Fibroblast of pulmonary artery (primary cell): Measurements from ENCODE around the gene ZBTB38.

Experiments
- DNase-seq: peaks from one replicate; pipeline ENCODE4 v3.0.0-alpha.2; 2010; ENCODE audit warnings: low read depth
- H3K4me3 ChIP-seq: replicated peaks from 2 replicates; pipeline ENCODE4 v1.5.1; 2011; ENCODE audit warnings: low read depth, mild to moderate bottlenecking, control low read depth, low read length, moderate library complexity
- CTCF ChIP-seq: IDR thresholded peaks from 2 replicates; pipeline ENCODE4 v1.5.1; 2011; ENCODE audit warnings: mild to moderate bottlenecking, control low read depth, low read length, inconsistent platforms; ENCODE audit errors: missing control alignments

ZBTB38 gene

DNA sequence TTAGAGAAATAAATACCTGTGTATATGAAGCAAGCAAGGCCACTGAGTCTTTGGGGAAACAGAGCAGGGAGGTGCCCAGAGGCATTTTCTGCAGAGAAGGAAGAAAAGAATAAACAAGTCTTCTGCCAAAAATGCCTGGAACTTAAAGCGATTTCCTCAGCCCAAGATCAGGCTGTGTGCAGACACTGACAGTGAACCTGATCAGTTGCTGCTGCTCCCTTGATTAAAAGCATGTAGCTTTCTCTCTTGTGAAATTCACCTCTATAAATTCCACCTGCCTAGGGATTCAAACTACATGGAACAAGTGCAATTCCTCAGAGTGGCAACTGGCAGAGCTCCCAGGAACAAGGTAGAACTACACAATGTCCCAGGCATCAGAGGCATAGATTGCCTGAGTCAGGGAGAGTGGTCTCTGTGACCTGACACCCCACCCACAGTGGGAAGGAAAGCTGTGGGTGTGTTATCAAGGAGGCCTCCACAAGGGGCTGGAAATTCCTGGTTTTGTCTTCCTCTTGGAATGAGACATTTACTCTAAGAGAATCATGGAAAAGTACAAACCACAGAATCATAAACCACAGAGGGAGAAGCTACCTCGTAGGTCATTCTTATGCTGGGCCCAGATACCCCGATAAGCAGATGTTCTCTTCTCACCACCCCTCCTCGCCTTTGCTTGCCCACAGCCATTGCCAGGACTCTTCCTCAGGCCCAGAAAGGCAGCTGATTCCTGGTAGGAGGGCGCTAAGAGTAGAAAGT, 1.8 kb upstream of the ZBTB38 start:
- peak; percentile 96 for DNase-seq
- H3K4me3 ChIP-seq, result peak overlapping the region; percentile 19
- peak; percentile 5 for TF ChIP-seq CTCF

DNA sequence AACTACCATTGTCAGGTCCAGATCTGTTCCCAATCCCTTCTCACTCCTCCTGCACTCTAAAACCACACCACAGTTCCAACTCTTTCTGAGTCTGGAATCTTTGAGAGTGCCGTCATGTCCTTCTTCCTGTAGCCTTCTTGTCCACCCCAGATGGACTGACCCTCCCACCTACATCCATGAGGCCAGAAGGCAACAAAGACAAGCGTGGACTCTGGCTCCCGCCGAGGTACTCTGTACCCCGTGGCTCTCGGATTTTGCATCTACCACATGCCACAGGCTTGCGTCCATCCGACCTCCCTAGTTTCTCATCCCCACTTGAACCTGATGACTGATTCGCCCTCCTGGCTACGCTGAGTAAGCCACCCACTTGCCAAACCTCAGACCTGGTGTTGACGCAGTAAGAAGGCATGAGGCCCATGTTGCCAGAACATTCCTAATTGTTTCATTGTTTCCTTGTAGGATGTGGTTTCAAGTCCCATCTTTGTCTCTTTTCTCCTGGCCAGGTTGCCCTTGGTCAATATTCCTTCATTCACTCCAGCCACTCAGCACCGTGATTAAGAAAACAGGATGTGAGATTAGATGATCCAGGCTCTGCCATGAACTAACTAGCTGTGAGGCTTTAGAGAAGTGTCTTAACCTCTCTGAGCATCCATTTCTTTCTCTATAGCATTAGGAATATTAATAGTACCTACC, 1.1 kb upstream of the ZBTB38 start:
- peak overlapping the region; percentile 19 for H3K4me3 ChIP-seq
- no peak for TF ChIP-seq CTCF
- peak; percentile 100 for DNase-seq

- peak overlapping the region; percentile 66 for H3K4me3 ChIP-seq
- DNase-seq, result peak; percentile 89
- TF ChIP-seq CTCF, result no peak
These were observed 856 bp downstream of the ZBTB38 start for GRCh38 chr3:141368925-141369794.

GRCh38 chr3:141370065-141370533, 1.8 kb downstream of the ZBTB38 start:
- peak; percentile 40 for TF ChIP-seq CTCF
- peak; percentile 96 for DNase-seq
- H3K4me3 ChIP-seq, result peak overlapping the region; percentile 66

GRCh38 chr3:141371882-141372281, 3.6 kb downstream of the ZBTB38 start:
- DNase-seq, result no peak
- peak overlapping the region; percentile 8 for H3K4me3 ChIP-seq
- TF ChIP-seq CTCF, result no peak

DNA sequence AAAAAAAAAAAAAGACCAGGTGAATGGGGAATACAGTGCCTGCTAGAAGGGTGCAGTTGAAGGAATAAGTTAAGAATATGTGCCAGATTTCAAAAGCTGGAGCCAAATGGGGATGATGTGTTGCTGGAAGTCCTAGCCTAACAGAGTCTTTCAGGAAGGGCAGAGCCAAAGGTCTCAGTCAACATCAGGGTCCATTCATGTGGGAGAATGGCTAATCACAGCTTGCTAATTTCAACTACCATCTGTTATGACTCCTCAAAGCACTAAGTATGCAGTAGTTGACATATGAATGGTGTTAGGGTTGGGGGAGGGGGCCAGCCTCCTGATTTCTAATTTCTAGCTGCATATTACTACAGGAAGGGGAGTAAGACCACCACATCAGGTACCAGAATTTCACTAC, 4.4 kb downstream of the ZBTB38 start:
- no peak overlapping the region for H3K4me3 ChIP-seq
- no peak for TF ChIP-seq CTCF
- no peak for DNase-seq
